HG03025 (cell line): ENCODE data around the gene ZSWIM3.

ENCODE experiments used
- ATAC-seq: cut with Tn5 transposase; IDR thresholded peaks from one replicate; pipeline ENCODE4 v1.9.1; 2021; ENCODE audit warnings: mild to moderate bottlenecking, moderate library complexity; ENCODE audit not compliant: unreplicated experiment, low FRiP score

The ZSWIM3 gene

DNA sequence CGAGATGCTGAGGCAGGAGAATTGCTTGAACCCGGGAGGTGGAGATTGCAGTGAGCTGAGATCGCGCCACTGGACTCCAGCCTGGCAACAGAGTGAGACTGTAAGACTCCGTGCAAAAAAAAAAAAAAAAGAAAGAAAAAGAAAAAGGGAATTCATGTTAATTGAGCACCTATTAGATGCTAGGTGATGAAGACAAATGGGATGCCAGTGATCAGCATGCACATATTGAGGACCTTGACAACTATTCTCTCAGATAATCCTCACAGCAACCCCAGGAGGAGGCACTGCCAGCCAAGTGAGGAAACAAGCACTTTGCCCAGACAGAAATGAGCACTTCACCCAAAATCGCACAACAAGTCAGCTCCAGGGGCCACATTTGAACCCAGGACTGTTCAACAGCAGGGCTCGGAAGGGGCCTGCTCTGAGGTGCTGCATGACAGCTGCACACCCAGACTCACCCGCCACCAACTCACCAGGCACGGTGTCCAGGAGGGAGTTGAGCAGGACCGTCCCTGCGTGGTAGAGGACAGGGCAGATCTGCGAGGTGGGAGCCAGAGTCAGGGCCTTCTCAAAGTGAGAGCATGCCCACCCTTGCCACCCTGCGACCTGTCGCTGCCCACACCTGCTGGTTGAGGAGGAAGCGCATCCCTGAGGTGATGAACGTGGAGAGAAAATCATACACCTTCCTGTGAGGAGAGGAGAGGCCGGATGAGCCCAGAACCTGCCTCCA is 50.0 kb downstream of the ZSWIM3 start:
- no peak for ATAC-seq

DNA sequence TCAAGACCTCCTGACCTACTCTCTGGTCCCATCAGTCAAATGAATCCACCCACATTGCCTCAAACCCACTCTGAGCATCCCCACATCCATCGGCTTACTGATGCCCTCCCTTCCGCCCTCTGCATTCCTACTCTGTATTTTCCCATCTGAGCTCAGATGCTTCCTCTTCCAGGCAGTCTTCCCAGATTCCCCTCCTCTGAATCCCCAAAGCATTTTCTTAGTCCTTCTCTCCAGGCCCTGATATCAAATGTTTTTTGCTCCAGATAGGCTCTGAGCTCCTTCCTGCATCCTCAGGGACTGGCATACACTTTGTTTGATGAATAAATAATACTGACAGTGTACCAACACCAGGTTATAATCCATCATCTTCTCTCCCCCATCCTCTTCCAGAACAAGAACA is 50.7 kb downstream of the ZSWIM3 start:
- ATAC-seq: no peak

DNA sequence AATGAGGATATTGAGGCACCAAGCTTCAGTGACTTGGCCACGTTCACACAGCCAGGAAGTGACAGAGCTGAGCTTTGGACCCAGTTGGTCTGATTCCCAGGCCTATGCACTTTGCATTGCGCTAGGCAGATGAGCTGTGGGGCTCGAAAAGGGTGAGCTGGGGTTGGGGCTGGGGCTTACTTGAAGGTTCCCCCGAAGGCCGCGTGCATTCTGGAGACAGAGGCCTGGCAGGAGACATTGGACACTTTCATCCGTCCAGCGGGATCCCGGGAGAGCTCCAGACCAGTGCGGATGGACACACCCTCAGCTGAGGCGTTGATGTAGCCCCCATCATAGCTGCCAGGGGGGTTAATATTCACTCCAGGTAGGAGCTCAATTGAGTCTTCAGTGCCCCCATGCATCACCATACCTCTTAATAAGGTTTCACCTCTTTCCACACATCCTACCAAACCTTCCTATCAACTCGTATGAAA is 52.0 kb downstream of the ZSWIM3 start:
- ATAC-seq: no peak

DNA sequence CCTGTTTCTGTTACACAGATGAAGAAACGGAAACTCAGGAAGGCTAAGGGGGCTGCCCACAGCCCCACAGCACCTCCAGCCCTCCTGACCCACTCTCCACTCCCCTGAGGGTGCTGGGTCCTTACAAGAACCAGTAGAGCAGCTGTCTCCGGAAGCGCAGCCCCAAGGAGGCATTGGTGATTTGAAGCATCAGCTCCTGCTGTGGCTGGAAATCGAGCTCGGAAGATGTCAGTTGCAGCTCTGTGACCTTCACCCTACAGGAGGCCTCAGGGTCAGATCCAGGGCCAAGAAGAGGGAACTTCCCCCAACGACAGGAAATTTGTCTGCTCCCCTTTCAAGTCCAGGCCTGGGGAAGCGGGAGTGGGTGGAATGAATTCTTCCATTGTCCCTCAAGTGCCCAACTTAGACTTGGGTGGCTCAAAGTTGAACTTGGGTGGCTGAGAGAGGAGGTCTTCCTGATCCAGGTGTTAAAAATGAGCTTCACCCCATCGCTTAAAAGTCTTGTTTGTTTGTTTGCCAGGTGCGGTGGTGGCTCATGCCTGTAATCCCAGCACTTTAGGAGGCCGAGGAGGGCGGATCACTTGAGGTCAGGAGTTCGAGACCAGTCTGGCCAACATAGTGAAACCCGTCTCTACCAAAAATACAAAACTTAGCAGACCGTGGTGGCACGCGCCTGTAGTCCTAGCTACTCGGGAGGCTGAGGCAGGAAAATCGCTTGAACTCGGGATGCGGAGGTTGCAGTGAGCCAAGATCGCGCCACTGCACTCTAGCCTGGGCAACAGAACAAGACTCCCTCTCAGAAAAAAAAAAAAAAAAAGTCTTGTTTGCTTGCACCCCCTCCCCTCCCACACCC is 52.6 kb downstream of the ZSWIM3 start:
- ATAC-seq: no peak

DNA sequence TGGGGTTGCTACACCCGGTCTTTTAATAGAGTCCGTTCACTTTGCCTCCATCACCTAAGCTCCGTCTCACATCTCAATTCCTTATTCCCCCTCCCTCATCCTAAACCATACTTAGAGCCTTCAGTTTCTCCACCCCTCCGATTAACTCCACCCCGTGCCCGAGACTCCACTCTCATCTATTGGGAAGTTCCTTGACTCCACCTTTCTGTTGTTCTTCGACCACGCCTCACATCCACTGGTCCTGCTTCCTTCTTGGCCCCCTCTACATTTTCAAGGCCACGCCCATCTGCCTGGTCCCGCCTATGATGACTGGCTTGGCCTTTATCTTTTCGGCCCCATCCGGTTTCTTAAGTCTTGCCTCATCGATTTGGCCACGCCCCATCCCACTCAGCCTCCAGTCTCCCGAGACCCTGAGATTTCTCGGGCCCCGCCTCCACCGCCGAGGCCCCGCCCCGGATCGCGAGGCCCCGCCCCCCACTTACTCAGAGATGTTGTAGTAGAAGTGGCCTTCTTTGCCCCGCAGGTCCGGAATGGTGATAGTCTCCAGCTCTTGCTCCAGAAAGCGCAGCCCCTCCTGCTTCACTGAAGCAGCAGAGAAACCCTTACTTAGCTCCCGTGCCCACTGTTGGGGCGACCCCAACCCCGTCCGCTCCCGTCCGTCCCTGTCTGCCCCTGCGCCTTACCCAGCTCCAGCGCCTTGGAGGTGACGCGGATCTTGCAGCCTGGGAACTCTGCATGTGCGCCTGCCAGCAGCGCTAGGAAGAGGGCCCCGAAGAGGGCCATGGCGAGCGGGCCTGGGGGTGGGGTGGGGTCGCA is 53.5 kb downstream of the ZSWIM3 start:
- peak; percentile 80 for ATAC-seq

DNA sequence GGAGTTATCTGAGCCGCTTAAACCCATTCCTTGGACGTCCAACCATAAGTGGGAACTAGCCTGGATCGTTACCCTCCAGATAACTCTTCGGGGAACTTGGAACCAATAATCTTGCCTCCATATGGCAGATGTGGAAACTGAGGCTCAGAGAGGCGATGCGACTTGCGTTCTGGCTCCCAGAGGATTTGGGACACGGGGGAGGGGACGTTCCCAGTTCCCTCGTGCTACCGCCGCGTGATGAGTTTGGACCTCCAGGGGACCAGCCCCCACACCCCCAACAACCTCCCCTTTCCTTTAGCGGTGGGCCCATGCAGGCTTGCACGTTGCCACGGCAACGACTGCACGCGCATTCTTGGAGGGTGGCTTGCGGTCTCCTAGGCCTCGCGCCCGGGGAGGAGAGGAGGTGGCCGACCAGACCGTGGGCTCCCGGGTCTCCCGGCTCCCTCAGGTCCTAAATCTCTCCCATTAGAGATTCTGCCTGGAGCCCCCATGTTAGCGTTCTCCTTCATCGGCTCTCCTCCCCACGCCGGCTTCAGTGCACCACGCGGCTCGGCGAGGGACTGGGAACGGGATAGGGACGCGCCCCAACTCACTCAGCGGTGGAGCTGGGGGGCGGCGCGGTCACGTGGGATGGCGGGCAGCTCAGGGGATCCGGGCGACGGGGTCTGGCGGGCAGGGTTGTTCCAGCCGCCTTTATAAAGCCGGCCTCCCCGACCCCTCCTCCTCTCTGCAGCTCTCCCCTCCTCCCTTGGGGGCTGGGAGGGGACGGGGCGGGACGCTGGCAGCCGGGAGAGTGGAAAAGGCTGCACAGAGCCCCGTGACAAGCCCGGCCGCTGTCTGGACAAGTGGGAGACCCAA is 54.3 kb downstream of the ZSWIM3 start, which contains the start of gene PLTP:
PLTP (minus strand) TSS at position 670 of the 858 bp plus-strand sequence. CDS start 703 bp downstream, outside the sequence.
- ATAC-seq: no peak

DNA sequence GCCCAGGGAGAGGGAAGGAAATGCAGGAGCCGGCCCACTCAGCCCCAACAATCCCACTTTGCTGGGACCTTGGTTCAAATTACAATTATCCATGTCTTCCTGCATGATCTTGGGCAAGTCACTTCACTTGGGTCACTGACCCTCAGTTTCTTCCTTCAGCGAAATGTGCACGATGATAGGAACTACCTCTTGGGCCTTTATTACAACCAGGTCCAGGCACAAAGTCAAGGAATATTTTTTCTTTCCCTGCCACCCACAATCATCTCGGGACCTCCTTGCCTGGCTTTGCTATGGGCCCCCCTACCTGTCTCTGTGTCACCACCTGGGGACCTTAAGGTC is 54.9 kb downstream of the ZSWIM3 start:
- no peak for ATAC-seq

DNA sequence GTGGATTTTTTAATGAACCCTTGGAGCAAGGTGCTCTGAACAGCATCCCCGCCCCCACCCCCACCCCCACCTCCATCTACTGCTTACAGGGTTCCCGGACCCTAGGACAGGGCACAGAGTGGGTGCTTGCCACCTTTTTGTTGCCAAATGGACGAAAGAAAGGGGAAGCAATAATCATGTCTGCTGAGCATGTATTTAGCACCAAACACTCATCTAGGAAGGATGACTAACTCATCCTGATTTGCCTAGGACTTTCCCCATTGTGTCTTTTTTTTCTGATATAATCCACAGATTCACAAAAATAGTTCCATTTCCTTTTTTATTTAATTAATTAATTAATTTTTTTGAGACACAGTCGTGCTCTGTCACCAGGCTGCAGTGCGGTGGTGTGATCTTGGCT is 55.7 kb downstream of the ZSWIM3 start:
- ATAC-seq: no peak

DNA sequence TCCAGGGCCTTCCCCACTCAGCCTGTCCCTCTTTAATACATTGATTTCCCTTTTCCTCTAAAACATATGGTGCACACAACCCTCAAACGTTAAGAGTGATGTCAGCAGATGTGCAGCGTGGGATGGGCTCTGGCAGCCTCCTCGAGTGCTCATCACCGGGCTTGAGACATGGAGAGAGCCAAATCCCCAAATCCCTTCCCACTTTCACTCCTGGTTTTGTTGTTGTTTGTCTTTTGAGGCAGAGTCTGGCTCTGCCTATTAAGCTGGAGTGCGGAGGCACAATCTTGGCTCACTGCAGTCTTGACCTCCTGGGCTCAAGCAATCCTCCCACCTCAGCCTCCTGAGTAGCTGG is 60.4 kb downstream of the ZSWIM3 start:
- no peak for ATAC-seq

DNA sequence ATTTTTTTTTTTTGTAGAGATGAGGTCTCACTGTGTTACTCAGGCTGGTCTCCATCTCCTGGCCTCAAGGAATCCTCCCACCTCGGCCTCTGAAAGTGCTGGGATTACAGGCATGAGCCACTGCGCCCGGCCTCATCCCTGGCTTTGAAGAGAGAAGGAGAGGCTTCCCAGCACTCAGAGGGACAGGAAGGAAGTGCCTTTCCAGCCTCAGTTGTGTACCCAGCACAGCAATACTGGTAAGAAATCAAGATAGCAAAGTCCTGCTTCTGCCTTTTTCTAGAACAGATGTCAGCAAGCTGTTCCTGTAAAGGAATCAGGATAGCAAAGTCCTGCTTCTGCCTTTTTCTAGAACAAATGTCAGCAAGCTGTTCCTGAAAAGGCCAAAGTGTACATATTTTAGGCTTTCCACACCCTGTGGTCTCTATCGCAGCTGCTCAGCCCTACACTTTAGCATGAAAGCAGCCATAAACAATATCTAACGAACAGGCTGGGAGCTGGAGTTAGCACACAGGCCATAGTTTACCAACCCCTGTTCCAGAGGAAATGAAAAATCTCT is 60.8 kb downstream of the ZSWIM3 start:
- ATAC-seq: no peak

DNA sequence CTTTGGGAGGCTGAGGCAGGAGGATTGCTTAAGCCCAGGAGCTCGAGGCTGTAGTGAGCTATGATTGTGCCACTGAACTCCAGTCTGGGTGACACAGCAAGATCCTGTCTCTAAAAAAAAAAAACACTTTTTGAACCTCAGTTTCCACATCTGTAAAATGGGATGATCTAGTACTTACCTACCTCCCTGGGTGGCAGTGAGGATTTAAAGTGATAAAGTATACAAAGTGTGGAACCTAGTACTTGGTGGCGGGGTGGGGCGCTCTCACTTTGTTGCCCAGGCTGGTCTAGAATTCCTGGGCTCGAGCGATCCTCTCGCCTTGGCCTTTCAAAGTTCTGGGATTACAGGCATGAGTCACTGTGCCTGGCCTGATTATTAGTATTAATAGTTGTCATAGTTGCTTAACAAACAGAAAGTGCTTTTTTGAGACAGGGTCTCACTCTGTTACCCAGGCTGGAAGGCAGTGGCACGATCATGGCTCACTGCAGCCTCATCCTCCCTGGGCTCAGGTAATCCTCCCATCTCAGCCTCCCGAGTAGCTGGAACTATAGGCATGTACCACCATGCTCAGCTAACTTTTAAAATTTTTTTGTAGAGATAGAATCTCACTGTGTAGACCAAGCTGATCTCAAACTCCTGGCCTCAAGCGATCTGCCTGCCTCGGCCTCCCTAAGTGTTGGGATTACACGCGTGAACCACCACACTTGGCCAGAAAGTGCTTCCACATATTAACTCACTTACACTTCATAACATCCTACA is 61.5 kb downstream of the ZSWIM3 start:
- no peak for ATAC-seq

DNA sequence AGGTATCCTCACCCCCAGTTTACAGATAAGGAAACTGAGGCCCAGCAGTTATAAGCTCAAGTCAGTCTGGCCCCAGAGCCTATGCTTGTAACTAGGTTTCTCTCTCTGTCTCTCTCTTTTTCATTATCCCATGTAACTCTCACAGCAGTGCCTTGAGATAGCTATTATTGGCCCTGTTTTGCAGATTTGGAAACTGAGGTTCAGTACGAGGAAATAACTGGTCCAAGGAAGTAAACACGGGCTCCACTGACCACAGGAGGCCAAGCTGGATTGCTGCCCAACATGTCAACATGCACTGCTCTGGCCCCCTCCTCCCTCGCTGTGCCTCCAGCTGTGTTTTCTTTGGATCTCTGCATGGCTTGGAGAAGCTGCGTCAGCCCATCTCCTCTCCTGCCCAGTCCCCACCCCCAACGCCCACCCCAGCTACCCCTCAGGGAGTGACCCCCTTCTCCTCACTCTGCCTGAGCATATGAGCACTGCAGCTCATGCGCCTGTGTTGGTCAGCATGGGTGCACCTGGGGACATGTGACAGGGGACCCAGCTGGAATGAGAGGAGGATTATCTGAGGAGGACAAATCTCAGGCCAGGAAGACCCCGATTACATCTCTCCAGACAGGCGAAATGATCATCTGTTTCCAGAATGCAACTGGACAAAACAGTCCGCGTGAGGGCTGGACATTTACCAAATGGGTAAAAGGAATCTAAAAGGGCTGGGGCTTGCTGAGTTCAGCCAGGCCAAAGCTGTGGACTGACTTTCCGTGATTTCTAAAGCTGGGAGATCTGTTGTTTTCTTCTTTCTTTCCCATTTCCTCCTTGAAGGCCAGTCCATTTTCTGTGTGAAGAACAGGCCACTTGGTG is 62.4 kb downstream of the ZSWIM3 start:
- ATAC-seq: no peak

DNA sequence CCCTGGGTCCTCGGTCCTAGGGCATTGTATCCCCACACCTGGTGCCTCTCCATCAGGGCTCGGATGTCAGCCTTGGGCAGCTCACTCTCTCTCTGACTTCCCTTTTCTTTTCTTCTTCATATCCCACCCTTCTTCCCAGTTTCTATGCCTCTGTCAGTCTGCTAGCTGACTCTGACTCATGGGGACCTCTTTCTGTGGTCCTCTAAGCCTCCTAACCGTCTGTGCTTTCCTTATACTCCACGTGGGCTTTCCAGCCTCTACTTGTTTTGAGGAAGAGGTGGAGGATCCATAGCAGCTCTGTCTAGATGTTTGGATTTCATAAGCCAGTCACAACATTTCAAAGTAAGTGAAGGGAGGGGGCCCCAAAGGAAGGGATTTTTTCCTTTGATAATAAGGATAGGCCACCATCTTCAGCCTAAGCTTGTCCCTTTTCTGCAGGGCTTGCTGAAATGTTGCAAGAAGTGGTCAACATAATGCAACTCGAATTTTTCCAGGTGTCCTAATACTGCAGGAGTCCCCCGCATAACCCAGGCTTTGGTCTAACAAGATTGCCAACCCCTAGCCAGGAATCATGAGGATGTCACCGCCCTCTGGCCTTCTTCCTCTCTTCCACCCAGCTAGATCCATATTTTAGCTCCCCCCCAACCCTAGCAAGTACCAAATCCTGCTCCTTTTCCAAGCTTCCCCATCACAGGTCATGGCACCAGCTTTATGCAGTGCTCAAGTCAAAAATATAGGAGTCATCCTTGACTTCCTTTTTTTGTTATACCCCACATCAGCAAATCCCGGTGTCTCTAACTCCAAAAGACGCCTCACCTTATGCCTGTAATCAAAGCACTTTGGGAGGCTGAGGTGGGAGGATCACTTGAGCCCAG is 63.3 kb downstream of the ZSWIM3 start:
- ATAC-seq: no peak

DNA sequence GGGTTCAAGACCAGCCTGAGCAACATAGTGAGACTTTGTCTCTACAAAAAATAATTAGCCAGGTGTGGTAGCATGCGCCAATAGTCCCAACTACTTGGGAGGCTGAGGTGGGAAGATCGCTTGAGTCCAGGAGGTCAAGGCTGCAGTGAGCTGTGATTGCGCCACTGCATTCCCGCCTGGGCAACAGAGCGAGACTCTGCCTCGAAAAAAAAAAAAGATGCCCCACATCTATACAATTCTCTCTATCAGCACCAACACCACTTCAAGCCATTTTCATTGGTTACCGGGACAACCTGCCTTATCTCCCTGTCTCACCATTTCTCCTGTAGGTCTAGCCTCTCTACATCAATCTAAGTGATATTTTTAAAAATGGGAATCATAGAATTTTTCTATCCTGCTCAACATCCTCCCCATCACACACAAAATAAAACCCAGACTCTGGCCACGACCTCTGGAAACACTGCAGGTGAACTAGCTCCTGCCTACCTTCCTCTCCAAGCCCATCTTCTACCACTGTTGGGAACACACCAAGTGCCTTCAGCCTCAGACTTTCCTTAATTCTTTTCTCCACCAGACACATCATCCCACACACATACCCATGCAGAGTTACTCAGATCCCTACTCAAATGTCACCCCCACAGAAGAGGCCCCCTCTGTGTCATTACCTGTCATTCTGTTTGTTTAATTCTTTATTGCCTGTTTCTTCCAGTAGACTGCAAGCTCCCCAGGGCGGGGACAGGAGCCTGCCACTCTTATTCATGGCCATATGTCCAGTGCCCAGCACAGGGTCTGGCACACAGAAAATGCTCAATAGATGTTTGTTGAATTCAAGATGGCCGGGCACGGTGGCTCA is 64.1 kb downstream of the ZSWIM3 start:
- no peak for ATAC-seq

DNA sequence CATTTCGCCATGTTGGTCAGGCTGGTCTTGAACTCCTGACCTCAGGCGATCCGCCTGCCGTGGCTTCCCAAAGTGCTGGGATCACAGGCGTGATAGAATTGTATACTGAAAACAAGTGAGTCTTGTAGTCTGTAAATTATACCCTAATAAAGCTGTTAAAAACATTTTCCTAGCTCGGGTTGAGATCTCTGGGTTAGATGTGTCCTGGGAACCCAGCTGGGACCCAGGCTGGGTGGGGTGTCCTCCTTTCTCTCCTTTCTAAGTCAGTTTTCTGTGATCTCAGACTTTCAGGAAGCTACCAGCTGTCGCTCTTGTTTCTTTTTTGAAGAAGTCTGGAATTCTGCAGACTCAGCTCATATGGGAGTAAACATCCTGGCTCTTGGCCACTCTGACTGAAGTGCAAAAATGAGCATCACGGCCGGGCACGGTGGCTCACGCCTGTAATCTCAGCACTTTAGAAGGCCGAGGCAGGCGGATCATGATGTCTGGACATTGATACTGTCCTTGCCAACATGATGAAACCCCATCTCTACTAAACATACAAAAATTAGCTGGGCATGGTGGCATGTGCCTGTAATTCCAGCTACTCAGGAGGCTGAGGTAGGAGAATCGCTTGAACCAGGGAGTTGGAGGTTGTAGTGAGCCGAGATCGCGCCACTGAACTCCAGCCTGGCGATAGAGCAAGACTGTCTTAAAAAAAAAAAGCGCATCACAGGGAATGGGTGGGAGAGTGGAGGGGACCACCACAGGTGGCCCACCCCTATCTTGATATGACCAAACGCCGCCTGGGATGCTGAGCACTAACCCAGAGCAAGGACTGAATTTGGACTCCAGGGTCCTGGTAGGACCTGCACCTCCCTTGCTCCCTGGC is 67.2 kb downstream of the ZSWIM3 start:
- no peak for ATAC-seq
